Transverse colon (tissue), 4 donors: ENCODE measurements around the gene ARHGEF25.
"Not testable (repeated sequence)": the region's sequence is repeated elsewhere in the genome, so short reads cannot be mapped to it uniquely, and the experiment has no call there.

Experiments used
- EP300 ChIP-seq: sonication (generic); formaldehyde crosslinking; IDR thresholded peaks from one replicate; pipeline ENCODE4 v1.6.1; 2017; ENCODE audit warnings: antibody characterized with exemption, low read depth
- POLR2A ChIP-seq: fragments of 450-650 bp; IDR thresholded peaks from one replicate; pipeline ENCODE4 v1.6.1; 2016; ENCODE audit warnings: antibody characterized with exemption, mild to moderate bottlenecking, moderate library complexity
- POLR2AphosphoS5 ChIP-seq, 3 donors: sonication (generic); formaldehyde crosslinking; IDR thresholded peaks; one replicate each; pipeline ENCODE4 v1.6.1; 2016; ENCODE audit warnings: antibody characterized with exemption in 3 of 3
- TF ChIP-seq, protein P1 (sequence below), 5 experiments: fragments of 200-600 bp in 3 of 5; fragments of 450-650 bp in 2 of 5; sonication (generic) in 3 of 5; IDR thresholded peaks; 1 replicate in 2 of 5; 2 replicates in 3 of 5; pipeline ENCODE4 v1.5.1; 2016 to 2017; ENCODE audit warnings: antibody characterized with exemption in 5 of 5, inconsistent platforms in 3 of 5, mild to moderate bottlenecking in 2 of 5, moderate library complexity in 1 of 5

DNA sequence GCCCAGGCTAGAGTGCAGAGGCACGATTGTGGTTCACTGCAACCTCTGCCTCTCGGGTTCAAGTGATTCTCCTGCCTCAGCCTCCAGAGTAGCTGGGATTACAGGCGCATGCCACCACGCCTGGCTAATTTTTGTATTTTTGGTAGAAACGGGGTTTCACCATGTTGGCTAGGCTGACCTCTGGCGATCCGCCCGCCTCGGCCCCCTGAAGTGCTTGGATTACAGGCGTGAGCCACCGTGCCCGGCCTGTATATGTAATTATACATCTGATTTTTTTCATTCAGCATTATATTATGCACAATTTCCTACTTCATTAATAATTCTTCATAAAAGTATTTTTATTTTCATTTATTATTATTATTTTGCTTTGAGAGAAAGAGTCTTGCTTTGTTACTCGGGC lies 40.8 kb upstream of the ARHGEF25 start:
- TF ChIP-seq POLR2A; POLR2AphosphoS5 (IDR thresholded peaks at IDR 0.05); EP300: not testable (repeated sequence)
- TF ChIP-seq, protein P1, sequence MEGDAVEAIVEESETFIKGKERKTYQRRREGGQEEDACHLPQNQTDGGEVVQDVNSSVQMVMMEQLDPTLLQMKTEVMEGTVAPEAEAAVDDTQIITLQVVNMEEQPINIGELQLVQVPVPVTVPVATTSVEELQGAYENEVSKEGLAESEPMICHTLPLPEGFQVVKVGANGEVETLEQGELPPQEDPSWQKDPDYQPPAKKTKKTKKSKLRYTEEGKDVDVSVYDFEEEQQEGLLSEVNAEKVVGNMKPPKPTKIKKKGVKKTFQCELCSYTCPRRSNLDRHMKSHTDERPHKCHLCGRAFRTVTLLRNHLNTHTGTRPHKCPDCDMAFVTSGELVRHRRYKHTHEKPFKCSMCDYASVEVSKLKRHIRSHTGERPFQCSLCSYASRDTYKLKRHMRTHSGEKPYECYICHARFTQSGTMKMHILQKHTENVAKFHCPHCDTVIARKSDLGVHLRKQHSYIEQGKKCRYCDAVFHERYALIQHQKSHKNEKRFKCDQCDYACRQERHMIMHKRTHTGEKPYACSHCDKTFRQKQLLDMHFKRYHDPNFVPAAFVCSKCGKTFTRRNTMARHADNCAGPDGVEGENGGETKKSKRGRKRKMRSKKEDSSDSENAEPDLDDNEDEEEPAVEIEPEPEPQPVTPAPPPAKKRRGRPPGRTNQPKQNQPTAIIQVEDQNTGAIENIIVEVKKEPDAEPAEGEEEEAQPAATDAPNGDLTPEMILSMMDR (IDR thresholded peaks at IDR 0.05) = not testable (repeated sequence)
